Stimulated activated CD8-positive, alpha-beta memory T cell treated with anti-CD3 and anti-CD28 coated beads, Interleukin-4, amount 100 ng/mL, for 4 hours (primary cell): Measurements from ENCODE around the gene ABCB7.
"Not testable (repeated sequence)": the region's sequence is repeated elsewhere in the genome, so short reads cannot be mapped to it uniquely, and the experiment has no call there.

Experiments
- DNase-seq, 2 donors: peaks; one replicate each; pipeline ENCODE4 v3.0.0-alpha.2; 2020; ENCODE audit warnings: low read depth in 2 of 2, low spot score in 1 of 2

ABCB7 gene

GRCh38 chrX:75155827-75156525 lies at the start of gene ABCB7:
Gene ABCB7, minus strand, starts transcription at chrX:75156283. Its CDS starts 11 bp downstream, at chrX:75156272.
- DNase-seq: peak; percentile 10 to 14

DNA sequence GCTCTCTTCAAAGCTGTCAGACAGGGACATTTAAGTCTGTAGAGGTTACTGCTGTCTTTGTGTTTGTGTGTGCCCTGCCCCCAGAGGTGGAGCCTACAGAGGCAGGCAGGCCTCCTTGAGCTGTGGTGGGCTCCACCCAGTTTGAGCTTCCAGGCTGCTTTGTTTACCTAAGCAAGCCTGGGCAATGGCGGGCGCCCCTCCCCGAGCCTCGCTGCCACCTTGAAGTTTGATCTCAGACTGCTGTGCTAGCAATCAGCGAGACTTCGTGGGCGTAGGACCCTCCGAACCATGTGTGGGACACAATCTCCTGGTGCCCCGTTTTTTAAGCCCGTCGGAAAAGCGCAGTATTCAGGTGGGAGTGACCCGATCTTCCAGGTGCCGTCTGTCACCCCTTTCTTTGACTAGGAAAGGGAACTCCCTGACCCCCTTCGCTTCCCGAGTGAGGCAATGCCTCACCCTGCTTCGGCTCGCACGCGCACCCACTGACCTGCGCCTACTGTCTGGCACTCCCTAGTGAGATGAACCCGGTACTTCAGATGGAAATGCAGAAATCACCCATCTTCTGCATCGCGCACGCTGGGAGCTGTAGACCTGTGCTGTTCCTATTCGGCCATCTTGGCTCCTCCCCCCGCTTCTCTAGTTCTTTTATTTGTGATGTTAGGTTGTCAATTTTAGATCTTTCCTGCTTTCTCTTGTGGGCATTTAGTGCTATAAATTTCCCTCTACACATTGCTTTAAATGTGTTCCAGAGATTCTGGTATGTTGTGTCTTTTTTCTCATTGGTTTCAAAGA lies 32.5 kb upstream of the ABCB7 start:
- DNase-seq: not testable (repeated sequence)

GRCh38 chrX:75181721-75182120 lies 25.6 kb upstream of the ABCB7 start:
- DNase-seq: no peak

DNA sequence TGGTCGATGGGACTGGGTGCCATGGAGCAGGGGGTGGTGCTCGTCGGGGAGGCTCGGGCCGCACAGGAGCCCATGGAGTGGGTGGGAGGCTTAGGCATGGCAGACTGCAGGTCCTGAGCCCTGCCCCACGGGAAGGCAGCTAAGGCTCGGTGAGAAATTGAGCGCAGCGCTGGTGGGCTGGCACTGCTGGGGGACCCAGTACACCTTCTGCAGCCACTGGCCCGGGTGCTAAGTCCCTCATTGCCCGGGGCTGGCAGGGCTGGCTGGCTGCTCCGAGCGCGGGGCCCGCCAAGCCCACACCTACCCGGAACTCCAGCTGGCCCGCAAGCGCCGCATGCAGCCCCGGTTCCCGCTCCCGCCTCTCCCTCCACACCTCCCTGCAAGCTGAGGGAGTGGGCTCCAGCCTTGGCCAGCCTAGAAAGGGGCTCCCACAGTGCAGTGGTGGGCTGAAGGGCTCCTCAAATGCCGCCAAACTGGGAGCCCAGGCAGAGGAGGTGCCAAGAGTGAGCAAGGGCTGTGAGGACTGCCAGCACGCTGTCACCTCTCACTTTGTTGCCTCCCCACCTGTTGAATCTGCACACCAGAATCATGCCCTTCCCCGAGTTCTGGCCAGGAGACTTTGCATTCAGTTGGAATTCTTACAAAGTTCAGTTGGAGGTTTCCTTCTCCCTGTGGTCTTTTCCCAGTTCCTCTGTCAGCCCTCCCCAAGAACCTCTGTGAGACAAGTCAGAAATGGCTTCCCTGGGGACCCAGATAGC lies 23.6 kb upstream of the ABCB7 start:
- not testable (repeated sequence) for DNase-seq

DNA sequence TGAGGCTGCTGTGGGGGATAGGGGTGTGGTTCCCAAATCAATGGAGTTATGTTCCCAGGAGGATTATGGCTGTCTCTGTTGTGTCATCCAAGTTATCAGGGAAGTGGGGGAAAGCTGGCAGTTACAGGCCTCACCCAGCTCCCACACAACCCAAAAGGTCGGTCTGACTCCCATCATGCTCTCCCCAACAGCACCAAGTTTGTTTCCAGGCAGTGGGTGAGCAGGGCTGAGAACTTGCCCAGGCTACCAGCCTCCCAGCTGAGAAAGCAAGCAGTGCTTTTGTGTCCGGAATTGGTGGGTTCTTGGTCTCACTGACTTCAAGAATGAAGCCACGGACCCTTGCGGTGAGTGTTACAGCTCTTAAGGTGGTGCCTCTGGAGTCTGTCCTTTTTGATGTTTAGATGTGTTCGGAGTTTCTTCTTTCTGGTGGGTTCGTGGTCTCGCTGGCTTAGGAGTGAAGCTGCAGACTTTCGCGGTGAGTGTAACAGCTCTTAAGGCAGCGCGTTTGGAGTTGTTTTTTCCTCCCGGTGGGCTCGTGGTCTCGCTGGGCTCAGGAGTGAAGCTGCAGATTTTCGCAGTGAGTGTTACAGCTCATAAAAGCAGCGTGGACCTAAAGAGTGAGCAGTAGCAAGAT lies 16.3 kb upstream of the ABCB7 start:
- DNase-seq: not testable (repeated sequence)

DNA sequence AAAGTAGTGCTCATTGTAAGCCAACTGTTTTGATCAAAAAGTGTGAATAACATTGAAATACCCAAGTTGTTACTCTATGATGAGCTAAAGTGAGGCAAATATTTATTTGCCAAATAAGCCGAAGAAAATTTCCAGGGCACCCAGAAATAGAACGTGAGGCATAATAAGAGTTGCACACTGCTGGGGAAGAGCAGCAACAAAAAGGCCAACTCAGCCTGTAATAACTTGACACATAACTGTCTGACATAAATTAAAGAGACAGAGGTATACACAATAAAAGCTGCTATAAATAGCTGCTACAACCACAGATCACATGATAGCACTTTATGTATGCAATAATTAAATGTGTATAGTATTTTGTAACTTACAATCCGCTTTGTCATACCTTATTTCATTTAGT lies 2.0 kb upstream of the ABCB7 start:
- DNase-seq: no peak

DNA sequence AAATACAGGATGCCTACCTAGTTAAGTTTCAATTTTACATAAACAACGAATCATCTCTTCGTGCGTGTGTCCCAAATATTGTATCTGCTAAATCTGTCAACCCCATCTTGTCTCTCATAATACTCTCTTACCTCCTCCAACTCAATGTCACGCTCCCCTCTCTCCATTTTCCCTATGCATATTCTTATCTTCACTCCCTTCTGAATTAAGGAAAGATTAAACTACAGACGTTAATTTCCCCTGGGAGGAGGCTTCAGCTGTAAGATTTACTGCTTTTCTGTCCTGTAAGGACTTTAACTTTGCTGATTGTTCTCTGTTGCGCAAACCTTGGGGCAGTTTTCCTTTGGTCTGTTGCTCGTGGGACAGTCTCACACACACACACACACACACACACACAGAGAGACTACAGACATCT lies 455 bp upstream of the ABCB7 start:
- DNase-seq: no peak

GRCh38 chrX:75155447-75155826 lies 646 bp downstream of the ABCB7 start:
- no peak for DNase-seq

GRCh38 chrX:75154871-75155270 lies 1.2 kb downstream of the ABCB7 start:
- DNase-seq: no peak

DNA sequence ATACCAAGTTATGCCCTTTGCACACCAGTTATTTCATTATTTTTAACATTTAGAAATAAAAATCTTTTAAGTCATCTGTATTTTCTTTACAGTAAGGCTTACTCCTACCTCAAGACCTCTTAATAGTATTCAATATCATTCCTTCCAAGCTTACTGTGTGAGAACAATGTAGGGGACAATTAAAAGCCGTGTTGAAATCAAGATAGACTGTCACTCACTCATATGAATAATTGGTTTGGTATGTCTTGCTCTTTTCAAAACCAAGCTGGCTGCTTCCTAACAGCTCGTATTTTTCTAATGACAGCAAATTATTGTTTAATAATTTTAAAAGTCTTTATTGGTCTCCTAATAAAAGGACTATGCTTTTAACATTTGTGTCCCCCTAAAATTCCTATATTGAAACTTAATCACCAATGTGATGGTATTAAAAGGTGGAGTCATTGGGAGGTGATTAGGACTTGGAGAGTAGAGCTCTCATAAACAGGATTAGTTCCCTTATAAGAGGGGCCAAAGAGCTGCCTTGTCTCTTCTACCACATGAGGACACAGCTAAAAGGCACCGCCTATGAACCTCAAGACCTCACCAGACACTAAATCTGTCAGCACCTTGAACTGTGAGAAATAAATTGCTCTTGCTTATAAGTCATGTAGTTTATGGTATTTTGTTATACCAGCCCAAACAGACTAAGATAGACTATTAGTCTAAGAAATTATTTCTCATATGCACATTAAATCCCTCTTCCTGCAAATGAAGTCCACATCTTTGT lies 4.1 kb downstream of the ABCB7 start:
- no peak for DNase-seq

- DNase-seq: no peak
Measured at GRCh38 chrX:75149654-75150053, 6.4 kb downstream of the ABCB7 start.

GRCh38 chrX:75132672-75133071 lies 23.4 kb downstream of the ABCB7 start:
- no peak for DNase-seq

GRCh38 chrX:75131973-75132627 lies 24.0 kb downstream of the ABCB7 start:
- DNase-seq: no peak

DNA sequence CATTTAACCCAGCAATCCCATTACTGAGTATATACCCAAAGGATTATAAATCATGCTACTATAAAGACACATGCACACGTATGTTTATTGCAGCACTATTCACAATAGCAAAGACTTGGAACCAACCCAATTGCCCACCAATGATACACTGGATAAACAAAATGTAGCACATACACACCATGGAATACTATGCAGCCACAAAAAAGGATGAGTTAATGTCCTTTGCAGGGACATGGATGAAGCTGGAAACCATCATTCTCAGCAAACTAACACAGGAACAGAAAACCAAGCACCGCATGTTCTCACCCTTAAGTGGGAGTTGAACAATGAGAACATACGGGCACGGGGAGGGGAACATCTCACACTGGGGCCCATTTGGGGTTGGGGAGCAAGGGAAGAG lies 27.0 kb downstream of the ABCB7 start:
- DNase-seq: not testable (repeated sequence)

DNA sequence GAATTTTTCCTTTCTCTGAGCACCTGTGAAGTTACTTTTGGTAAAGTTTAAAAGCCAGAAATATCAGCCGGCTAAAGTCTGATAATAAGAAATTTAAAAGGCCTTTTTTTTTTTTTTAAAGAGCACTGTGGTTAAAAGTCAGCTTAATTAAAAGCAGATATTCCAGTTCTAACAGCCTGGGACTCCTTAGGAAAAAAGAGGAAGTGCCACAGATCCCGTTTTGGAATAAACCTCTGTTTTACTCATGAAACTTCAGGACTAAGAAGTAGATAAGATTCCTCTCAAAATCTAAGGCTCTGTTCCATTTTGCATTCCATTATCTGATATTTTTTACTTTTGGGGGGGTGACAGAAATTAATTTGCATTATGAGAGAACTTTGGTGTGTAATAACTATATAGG lies 37.8 kb downstream of the ABCB7 start:
- no peak for DNase-seq

GRCh38 chrX:75115707-75116413 lies 40.2 kb downstream of the ABCB7 start:
- no peak for DNase-seq

- no peak for DNase-seq
Measured at GRCh38 chrX:75114638-75115037, 41.4 kb downstream of the ABCB7 start.

DNA sequence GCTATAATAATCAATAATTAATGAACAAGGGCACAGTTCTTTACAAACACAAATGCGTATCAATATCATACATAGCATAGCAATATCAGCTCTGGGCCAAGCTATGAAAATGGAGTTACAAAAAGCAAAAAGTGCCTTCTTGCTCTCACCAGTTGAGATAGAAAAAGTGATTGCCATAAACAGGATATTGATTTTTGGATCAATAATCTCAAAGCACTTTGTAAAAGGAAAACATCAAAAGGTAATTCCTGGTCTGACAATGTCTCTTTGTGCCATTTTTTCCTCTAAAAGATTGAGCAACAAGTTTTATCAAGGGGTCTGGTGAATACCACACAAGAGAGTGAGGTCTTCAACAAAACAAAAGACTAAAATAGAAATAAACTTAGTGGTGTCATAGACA lies 42.4 kb downstream of the ABCB7 start:
- DNase-seq: no peak

DNA sequence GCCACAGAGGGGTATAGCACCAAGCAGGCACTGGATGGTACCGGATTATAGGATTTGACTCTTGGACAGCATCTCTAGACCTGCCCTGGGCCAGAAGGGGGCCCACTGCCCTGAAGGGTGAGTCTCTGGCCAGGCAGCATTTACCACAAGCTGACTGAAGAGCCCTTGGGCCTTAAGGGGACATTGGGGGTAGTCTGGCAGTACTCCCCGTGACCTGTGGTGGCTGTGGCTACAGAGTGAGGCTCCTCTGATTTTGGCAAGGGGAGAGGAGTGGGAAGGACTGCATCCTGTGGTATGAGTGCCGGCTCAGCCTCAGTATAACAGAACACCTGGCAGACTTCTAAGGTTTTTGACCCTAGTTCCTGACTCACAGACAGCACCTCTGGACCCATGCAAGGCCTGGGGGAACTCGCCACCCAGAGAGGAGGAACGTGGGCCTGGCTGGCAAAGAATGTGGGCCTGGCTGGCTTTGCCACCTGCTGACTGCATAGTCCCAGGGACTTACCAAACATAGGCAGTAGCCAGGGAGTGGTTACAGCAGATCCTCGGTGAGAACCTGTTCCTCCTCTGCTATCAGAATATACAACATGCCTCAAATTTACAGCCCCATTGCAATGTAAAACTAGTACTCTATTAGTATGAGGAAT lies 48.1 kb downstream of the ABCB7 start:
- DNase-seq: no peak
